ENCODE measurements around the gene OR13C9.
"Not testable (repeated sequence)": the region's sequence is repeated elsewhere in the genome, so short reads cannot be mapped to it uniquely, and the experiment has no call there.

DNA sequence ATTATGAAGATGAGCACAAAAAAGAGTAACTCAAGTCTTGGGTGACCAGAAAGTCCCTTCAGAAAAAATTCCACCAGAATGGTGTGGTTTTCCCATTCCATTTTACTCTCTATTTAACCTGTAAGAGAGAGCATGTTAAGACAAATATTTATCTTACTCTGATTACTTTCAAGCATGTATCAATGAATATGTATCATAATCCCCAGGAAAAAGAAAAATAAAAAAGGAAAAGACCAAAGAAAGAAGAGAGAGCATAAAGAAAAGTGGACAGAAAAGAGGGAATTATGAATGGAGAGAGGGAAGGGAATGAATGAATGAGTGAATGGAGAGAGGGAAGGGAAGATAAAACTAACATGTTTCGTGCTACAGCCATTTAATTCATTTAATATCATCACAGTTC lies 12.5 kb downstream of the OR13C9 start, which contains the start of gene OR13C2:
- TF ChIP-seq, protein P1, sequence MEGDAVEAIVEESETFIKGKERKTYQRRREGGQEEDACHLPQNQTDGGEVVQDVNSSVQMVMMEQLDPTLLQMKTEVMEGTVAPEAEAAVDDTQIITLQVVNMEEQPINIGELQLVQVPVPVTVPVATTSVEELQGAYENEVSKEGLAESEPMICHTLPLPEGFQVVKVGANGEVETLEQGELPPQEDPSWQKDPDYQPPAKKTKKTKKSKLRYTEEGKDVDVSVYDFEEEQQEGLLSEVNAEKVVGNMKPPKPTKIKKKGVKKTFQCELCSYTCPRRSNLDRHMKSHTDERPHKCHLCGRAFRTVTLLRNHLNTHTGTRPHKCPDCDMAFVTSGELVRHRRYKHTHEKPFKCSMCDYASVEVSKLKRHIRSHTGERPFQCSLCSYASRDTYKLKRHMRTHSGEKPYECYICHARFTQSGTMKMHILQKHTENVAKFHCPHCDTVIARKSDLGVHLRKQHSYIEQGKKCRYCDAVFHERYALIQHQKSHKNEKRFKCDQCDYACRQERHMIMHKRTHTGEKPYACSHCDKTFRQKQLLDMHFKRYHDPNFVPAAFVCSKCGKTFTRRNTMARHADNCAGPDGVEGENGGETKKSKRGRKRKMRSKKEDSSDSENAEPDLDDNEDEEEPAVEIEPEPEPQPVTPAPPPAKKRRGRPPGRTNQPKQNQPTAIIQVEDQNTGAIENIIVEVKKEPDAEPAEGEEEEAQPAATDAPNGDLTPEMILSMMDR (IDR thresholded peaks at IDR 0.05): not testable (repeated sequence)
- TF ChIP-seq, protein P2, sequence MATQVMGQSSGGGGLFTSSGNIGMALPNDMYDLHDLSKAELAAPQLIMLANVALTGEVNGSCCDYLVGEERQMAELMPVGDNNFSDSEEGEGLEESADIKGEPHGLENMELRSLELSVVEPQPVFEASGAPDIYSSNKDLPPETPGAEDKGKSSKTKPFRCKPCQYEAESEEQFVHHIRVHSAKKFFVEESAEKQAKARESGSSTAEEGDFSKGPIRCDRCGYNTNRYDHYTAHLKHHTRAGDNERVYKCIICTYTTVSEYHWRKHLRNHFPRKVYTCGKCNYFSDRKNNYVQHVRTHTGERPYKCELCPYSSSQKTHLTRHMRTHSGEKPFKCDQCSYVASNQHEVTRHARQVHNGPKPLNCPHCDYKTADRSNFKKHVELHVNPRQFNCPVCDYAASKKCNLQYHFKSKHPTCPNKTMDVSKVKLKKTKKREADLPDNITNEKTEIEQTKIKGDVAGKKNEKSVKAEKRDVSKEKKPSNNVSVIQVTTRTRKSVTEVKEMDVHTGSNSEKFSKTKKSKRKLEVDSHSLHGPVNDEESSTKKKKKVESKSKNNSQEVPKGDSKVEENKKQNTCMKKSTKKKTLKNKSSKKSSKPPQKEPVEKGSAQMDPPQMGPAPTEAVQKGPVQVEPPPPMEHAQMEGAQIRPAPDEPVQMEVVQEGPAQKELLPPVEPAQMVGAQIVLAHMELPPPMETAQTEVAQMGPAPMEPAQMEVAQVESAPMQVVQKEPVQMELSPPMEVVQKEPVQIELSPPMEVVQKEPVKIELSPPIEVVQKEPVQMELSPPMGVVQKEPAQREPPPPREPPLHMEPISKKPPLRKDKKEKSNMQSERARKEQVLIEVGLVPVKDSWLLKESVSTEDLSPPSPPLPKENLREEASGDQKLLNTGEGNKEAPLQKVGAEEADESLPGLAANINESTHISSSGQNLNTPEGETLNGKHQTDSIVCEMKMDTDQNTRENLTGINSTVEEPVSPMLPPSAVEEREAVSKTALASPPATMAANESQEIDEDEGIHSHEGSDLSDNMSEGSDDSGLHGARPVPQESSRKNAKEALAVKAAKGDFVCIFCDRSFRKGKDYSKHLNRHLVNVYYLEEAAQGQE (IDR thresholded peaks at IDR 0.05; ENCODE audit: insufficient read depth in 1 of 2, low read depth in 2 of 2, low read length in 1 of 2): not testable (repeated sequence)
- TF ChIP-seq POLR2AphosphoS5 (IDR thresholded peaks at IDR 0.05; ENCODE audit: low read depth, low read length); SIN3A (IDR thresholded peaks at IDR 0.05; ENCODE audit: borderline replicate concordance, insufficient read depth, low read depth, low read length); TCF7L2 (IDR thresholded peaks at IDR 0.05; ENCODE audit: low read depth, low read length): not testable (repeated sequence)
